Panc1 (cell line): Measurements from ENCODE around the gene FBXW4.

ENCODE experiments used
- POLR2AphosphoS5 ChIP-seq: IDR thresholded peaks from 2 replicates; pipeline ENCODE4 v1.6.1; 2012; ENCODE audit warnings: mild to moderate bottlenecking, low read depth, low read length, moderate library complexity
- REST ChIP-seq, 2 experiments: IDR thresholded peaks; 2 replicates each; pipeline ENCODE4 v1.6.1; 2011 to 2012; ENCODE audit warnings: low read depth in 2 of 2, control low read depth in 1 of 2, low read length in 1 of 2, mild to moderate bottlenecking in 1 of 2, moderate library complexity in 1 of 2; ENCODE audit not compliant: insufficient read depth in 1 of 2
- SIN3A ChIP-seq: IDR thresholded peaks from 2 replicates; pipeline ENCODE4 v1.6.1; 2012; ENCODE audit warnings: low read depth, mild to moderate bottlenecking, low read length, moderate library complexity, borderline replicate concordance; ENCODE audit not compliant: insufficient read depth
- TCF7L2 ChIP-seq: IDR thresholded peaks from 2 replicates; pipeline ENCODE4 v1.6.1; 2011; ENCODE audit warnings: mild to moderate bottlenecking, low read depth, low read length, inconsistent platforms
- TF ChIP-seq, protein P1 (sequence below): fragments of 450-650 bp; IDR thresholded peaks from 2 replicates; pipeline ENCODE4 v1.5.1; 2017; ENCODE audit warnings: mild to moderate bottlenecking

DNA sequence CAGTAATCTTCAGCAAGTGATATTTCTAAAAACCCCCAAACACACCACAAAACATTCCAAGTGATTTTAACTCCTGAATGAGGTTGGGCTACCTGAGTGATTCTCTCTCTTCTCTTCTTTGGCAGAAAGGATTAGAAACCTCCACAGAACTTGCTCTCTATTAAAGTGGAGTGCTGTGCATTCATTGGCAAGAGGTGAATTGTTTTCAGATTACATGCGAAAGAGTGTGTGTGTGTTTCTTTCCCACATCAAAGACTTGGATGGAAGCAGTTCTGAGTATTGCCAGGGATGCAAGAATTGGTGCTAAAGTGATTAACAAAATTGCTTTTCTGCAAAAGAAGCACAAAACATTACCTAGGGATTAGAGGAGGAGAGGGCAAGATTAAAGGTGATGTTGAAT, 13.1 kb upstream of the FBXW4 start:
- TF ChIP-seq, protein P1, sequence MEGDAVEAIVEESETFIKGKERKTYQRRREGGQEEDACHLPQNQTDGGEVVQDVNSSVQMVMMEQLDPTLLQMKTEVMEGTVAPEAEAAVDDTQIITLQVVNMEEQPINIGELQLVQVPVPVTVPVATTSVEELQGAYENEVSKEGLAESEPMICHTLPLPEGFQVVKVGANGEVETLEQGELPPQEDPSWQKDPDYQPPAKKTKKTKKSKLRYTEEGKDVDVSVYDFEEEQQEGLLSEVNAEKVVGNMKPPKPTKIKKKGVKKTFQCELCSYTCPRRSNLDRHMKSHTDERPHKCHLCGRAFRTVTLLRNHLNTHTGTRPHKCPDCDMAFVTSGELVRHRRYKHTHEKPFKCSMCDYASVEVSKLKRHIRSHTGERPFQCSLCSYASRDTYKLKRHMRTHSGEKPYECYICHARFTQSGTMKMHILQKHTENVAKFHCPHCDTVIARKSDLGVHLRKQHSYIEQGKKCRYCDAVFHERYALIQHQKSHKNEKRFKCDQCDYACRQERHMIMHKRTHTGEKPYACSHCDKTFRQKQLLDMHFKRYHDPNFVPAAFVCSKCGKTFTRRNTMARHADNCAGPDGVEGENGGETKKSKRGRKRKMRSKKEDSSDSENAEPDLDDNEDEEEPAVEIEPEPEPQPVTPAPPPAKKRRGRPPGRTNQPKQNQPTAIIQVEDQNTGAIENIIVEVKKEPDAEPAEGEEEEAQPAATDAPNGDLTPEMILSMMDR: no peak
- no peak for TF ChIP-seq REST (IDR thresholded peaks at IDR 0.05; ENCODE audit: insufficient read depth in 1 of 2, low read depth in 2 of 2, low read length in 1 of 2)
- no peak for TF ChIP-seq SIN3A
- TF ChIP-seq POLR2AphosphoS5: no peak
- no peak for TF ChIP-seq TCF7L2
